HG03520 (cell line): ENCODE results near the gene FOXG1.
A peak's percentile ranks its signal among the peaks of the same experiment; 100 is the strongest.

ENCODE experiments used
- ATAC-seq: cut with Tn5 transposase; IDR thresholded peaks from one replicate; pipeline ENCODE4 v1.9.1; 2021; ENCODE audit warnings: mild to moderate bottlenecking, moderate library complexity; ENCODE audit not compliant: unreplicated experiment

The FOXG1 gene

DNA sequence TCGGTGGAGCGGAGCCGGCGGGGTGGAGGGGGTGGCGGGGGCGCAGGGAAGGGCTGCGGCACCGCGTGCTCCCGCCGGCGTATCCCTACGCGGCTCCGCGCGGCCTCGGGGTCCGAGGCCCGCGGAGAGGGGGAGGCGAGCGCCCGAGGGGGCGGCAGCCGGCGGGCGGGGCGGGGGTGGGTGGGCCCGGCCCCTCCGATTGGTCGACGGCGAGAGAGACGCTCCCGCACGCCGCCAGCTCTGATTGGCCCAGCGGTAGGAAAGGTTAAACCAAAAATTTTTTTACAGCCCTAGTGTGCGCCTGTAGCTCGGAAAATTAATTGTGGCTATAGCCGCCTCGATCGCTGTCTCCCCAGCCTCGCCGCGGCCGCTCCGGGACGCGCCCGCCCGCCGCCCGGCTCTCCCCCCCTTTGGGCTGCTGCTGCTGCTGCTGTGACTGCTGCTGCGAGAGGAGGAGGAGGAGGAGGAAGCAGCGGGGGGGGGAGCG, at the start of gene FOXG1:
Gene FOXG1 (plus strand): TSS at position 319 of the 487 bp plus-strand sequence. CDS start 493 bp downstream, outside the sequence.
- no peak for ATAC-seq

DNA sequence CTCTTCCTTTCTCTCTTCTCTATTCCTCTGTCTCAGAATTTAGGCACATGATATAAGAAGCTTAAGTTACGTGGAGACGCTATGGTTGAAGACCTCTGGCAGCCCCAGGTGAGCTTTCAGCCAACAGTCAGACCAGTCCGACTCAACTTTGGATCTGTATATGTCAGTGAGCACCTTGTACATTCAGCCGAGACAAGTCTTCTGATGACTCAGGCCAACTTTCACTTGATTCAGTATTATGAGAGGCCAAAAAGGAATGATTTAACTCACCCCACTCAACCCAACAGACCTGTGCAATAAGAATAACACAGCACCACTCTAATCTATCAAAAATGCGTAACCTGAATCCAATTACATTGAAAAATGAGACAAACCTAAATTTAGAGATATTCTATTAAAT, 47.5 kb upstream of the FOXG1 start:
- ATAC-seq: no peak

DNA sequence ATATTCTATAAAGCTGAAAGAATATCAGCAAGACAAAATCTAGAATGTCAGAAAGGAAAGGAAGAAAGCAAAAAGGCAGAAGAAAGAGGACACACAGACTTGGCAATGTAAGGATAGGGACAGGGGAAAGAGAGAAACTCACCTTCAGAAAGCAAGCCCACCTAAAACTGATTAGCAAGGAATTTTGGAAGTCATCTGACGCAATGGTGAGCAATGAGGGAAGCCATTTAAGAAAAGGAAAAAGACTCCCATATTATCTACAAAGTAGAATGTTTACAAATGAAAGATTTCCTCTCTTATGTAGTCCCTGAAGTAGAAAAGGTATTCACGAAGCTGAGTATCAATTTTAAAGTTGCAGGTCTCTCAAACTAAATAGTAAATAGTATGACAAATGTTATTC, 35.2 kb upstream of the FOXG1 start:
- ATAC-seq: no peak

DNA sequence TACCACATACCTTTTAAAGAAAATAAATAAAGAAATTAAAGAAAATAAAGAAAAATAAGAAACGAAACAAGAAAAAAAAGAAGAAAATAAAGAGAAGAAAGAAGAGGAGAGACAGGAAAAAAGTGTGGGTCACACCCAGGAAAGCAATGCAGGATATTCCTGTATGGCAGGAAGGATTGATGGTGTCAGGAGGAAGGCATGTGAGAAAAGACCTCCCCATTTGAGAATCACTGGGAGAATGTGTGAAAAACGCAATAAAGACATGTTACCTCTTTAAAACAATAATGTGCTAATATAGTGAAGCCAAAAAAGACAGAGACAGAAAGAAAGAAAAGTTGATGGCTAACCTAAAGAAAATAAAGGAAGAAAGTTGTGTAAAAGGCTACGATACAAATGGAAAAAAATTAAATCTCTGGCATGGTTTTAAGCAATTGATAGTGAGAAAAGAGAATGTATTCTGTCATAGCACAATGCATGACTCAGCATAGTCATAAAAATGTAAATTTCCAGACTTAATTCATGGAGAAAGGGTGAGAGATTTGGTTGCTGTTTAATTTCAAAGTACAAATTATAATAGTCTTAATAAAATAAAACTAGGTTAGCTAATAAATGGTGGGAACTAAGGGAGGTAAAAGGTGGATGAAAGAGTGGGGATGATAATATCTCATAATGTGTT, 24.3 kb upstream of the FOXG1 start:
- no peak for ATAC-seq

DNA sequence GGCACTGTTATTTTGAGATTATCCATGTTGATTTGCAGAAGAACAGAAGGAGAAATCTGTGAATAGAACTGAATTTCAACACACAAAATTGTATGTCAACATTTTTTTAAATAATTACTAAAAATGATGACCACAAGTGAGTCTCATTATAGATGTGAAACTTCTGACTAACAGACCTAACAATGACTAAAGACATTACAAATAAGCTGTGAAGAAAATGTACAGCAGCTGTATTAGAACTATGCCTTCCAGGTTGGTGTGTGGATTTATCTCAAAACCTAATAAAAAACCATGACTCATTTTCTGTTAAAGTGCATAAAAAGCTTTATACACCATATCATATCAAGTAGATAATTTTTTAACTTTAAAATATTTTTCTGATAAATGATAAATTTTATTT, 22.5 kb upstream of the FOXG1 start:
- ATAC-seq: no peak

DNA sequence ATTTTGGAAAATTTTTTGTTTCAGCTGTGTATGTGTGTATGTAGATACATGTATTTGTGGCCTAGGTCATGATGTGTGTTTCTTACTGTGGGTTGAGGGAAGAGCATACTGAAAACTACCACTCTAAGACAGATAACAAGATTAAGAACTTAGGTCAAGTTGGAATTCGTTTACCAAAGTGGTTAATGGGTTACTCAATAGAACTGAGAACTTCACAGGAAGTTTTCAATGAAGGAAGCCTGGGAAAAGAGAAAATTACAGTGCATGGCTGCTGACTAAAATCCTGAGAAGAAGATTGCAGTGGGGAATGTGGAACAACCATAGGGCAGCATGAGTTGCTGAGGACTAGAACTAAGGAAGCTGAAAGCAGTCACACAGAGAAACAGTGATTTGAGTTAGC, 21.4 kb upstream of the FOXG1 start:
- no peak for ATAC-seq

DNA sequence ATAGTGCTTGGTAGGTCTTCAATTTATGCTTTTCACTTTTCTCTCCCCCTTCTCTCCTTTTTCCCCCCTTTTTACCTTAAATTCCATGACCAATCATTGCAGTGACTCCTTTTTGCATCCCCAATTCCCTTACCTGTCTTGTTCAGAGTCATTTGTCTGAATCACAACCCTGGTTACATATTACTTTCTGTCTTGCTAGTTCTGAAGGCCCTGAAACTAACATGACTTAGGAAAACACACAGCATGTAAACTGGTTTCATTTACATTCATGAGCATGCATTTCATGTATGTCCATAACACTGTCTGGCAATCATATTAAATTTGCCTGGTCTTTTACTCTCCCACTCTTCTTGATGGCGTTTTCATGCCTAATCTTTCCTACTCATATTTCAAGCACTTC, 20.3 kb upstream of the FOXG1 start:
- no peak for ATAC-seq

DNA sequence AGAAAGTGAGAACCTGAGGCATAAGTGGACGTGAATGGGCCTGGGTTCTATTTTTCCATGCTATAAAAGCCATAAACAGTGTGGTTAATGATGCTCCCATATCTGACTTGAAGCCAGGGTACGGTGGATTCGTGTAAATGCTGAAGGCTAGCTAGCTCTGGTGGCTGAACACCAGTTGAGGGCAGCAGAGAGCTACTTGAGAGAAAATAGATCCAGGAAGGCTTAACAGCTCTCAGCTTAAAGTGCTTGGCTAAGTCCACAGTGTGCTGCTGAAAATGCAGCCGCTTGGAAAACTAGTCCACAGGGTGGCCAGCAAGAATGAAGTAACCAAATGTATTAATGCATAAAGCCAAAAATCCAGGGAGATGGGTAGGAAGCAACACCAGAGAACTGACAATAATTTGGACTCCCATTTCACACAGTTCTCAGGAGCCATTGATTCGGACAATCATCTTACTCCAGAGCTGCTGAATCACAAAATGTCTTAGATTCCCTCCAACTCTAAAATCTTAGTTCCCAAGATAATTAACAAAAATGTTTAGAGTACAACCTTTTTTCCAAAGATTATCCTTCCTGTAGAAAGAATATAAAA, 15.0 kb upstream of the FOXG1 start:
- ATAC-seq: peak; percentile 82

DNA sequence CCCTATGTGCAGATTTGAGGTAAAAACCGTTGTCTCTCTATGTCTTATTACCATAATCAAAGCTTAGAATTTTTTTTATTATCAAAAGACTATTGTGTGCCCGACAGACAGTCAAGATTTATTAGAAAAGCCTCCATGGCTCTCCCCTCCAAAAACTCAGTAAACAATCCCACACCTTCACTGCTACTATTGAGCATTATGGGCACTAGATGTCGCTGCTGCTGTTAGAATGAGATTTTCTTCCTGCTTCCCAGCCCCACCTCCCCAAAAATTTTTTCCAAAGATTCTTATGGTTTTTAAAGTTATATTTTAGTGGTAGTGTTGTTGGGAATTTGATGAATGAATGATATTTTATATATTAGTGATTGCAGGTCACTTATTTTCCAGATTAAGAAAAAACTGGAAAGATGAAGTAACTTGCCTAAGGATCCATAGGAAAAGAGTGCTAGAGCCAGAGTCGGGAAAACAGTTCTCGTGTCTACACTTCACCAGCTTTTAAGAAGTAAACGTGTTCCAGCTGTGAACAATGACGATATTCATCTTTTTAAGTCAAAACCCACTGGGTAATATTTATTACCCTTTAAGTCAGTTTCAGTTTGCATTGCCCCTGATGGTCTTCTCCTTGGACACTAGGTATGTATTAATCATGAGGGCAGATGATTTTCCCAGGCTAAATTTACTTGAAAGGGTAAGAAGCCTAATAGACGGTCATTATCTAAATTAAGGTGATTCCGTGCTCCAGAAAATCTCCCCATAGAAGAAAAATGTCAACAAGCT, 12.2 kb upstream of the FOXG1 start:
- no peak for ATAC-seq

DNA sequence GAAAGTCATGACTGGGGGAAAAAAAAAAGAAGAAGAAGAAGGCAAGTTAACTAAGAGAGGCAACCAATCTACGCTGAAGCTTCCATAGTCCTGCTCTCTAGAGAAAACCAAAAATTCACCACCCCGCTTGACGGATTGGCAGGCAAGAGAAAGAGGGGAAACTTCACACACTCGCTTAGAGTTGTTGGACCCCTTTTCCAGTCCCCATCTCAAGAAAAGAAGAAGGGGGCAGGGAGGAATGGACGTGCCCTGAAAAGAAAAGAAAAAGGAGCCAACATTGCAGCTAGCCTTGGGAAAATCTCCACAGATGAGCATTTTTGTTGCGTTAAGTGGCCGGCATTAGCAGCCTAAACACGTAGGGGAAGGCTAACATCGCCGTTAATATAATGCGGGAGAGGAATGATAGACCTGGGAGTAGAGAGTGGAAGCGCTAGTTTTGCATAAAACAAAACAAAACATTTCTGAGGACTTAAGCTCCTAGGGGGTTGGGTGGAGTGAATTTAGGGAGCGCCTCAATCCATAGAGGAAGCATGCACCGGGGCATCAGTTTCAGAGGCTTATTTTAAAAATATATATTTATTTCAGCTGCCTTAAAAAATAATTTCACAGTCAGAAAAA, 11.3 kb upstream of the FOXG1 start:
- ATAC-seq: no peak

DNA sequence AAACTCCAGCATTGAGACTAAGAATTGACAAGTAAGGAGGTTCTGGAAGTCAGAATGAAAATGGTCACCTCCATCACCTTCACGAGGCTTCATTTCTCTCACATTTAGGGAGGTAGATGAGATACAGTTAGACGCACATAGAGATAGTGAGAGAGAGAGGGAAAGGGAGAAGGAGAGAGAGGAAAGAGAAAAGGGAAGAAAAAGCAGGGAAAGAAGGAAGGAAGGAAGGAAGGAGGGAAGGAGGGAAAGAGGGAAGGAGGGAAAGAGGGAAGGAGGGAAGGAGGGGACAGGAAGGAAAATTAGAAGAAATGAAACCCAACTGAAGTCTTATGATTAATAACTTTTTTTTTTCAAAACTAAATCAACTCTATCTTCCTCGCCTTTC, 10.7 kb upstream of the FOXG1 start:
- no peak for ATAC-seq

DNA sequence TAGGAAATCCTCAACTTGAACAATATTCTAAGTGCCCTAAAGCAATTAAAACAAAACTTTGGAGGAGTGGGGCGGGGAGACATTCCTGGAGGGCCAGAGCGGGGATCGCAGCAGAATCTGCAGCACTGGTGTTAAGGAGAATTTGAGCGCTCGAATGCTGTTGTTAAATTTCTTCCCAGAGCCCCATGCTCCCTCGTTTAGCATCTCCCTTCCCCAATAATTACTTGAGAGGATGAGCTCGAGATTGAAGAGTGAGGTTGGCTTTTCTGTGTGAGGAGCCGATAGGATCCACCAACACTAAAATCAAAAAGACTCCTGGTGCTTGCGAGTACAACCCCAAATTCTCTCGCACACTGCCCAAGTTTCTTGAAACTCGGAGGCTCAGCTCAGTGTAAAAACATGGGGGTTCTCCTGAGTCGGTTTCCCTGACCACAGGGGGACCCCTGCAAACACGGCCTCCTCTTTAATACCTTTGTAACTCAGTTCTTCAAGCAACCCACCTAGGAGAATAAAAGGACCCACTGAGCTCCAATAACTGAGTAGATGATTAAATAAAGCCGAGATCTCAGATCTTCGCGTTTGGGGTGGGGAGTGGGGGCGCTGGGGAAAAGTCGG, 10.2 kb upstream of the FOXG1 start:
- no peak for ATAC-seq

DNA sequence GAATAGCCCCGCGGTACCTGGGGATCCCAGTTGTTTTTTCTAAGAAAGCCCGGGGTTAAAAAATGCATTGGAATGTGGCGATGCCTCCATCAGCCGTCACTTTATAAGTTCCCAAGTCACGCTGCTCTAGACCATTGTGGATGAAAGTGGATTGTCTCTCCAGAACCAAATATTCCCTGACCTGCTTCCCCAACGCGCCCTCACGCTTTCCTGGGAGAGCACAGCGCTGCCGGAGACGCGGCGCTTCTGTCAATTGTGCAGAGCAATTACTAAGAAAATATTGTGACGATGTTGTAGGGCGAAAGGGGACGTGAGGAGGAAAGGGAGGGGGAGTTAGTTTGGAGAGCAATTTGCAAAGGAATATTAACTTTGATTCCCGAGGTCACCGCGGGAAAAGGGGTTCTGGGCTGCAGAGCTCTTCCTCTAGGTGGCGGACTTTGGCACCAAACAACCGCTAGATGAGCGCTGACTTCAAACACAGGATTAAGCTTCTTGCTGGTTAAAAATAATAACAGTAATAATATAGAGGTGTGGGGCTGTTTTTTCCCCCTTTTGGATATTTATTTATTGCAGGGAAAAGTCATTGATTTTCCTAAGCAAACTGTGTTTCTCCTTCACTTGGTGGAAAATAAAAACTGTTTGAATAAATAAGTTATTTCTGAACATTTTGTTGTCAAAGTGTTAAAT, 9.6 kb upstream of the FOXG1 start:
- no peak for ATAC-seq

DNA sequence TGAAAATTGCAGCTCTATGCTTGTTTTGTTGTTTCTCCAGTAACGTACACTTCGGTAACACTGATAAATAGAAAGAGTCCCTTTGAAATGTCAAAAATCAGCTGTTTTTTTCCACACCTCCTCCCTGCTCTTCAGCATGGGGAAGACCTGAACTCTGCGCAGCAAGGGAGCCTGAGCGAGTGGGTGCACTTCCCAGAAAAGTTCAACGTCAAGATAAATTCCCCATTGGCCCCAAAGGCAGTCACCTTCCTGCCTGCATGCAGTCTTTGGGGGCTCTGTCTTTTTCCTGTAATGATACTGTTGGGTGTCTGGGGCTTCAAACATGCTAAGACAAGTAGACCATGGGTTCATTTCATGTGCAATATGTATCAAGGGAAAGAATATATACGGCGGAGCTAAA, 8.8 kb upstream of the FOXG1 start:
- no peak for ATAC-seq

DNA sequence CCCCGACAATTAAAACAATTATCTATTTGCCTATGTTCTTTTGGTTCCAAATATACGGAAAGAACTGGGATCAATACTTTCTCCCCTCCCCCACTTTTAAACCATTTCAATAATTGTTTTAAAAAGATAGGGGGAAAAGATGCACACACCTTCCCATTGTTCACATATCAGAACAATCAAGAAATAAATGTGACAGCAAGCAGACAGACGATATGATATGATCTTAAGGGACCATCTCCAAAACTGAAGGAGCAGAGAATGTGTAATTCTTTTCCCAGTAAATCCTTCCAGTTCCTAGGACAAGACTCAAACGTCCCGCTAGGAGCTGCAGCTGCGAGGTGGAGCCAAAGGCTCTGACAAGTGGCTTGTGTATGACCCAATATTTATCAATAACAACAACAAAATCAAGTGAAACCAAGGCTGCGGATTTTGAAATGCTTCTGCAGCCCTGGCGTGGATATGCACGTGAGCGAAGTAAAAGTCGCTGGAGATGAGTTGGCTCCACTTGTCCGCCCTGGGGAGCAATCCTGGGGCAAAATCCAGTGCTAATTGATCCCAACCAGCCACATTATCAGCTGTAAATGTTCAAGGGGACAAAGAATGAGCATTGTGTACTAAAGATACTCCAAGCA, 8.2 kb upstream of the FOXG1 start:
- ATAC-seq: no peak

DNA sequence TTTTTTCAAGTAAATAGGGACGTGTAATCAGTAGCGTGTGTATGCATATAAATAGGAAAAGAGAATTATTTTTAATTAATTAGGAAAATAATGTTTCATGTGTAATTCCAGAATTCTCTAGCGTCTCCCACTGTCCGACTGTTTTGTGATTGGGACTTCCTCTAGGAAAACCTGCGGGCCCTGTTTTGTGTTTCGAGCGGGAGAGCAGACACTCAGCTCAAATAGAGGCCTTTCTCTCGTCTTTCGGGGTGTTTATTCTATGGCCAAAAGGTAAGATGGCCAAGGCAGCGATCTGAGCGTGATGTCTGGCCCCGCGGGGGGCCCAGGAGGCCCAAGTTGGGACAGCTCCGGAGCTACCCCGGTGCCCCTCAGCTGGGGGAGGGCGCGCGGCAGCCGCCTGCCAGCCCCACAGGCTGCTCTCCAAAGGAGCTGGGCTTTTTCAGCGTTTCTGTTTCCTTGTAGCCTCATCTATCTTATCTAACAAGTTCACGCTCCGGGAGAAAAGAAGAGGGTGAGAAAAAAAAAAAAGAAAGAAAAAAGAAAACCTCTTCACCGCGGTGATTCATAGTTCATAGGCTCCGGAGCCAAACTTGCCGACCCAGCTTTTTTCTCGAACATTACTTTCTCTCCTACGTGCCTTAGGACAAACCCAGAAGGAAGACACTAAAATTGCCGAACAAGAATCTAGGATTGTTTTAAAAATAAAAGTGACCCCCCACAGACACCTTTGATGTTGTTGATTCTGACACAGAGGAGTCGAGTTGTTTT, 7.5 kb upstream of the FOXG1 start:
- no peak for ATAC-seq

DNA sequence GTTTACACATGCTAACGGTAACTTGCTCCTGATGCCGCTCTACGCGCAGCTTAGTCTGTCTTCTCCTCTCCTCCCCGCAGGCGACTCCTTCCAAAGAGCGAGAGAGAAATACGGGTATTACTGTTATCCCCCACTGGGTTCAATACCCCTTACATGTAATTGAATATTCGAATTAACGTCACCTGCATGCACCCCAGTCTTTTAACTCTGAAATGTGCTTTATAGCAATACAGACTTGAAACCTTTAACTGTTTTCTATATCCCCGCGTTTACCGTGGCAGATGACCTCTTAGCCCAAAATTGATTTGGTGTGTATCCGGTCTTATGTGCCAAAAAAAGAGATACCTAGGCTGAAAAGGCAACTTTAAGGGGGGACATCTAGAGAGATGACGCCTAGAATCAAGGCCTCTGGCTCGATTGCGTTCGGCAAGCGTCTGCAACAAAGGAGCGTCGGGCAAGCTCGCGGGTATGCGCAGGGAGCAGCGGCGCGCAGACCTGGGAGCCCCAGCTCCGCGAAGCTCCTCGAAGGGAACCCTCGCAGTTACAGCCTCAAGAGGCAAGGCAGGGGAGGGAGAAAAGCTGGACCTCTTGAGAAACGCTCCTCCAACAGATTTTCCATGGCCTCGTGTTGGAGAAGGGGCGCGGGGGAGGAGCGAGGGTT, 6.8 kb upstream of the FOXG1 start:
- ATAC-seq: no peak

DNA sequence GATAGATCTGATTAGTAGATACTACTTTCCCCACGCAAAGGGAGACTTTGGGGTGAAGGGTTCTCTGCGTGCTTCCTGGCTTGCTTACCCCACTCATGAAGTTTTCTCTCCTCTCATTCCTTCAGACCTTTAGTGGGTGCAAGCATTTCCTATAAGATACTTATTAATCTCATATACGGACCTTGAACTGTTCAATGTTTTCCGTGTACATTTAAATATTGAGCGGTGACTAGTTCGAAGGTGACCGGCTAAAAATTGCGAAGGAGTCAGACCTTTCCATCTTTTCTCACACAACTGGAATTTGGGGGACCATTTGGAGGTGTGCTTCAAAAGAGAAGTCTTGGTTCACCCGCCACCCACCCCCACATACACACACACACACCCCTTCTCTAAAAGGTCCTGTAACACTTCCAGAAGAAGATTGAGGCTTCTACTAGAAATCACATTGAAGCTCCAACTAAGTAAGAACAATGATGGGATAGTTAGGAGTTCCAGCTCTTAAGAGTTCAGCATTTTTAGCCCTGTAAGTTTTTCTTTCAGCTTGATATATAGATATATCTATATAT, 6.1 kb upstream of the FOXG1 start:
- no peak for ATAC-seq
